H1 (cell line): Measurements from ENCODE around the gene GON4L. TPM values are rescaled to one million over a fixed set of nuclear protein-coding genes. Genes with fewer than 3 reads are reported as not detected.

Experiments
- CTCF ChIA-PET: fragments of 300-600 bp; sonication (Branson Sonifier 250); formaldehyde crosslinking; loops from one replicate; lab custom pipeline; 2021; ENCODE audit not compliant: partially characterized antibody; lab: Charles Lee
- POLR2A ChIA-PET: fragments of 300-600 bp; sonication (Branson Sonifier 250); formaldehyde crosslinking; loops from one replicate; lab custom pipeline; 2021; ENCODE audit warnings: inconsistent platforms; ENCODE audit not compliant: partially characterized antibody; lab: Charles Lee
- DNase-seq, 2 experiments: peaks; one replicate each; pipeline versions ENCODE4 v3.0.0 to v3.0.0-alpha.2; 2010 to 2022; ENCODE audit warnings: low spot score in 2 of 2, low read depth in 1 of 2, mixed read lengths in 1 of 2
- FAIRE-seq: peaks from 2 replicates; lab custom pipeline; 2011; peaks lifted over from hg19 to GRCh38; lab: Jason Lieb, UNC
- H2AFZ ChIP-seq: 2 replicates; pipeline ENCODE4 v1.8.1; 2012; ENCODE audit warnings: low read length, inconsistent platforms
- H2AK5ac ChIP-seq: 2 replicates; pipeline ENCODE4 v1.6.1; 2013; ENCODE audit warnings: low read depth, low read length
- H2BK120ac ChIP-seq: replicated peaks from 2 replicates; pipeline ENCODE3; 2013; ENCODE audit warnings: low read depth, low read length, inconsistent platforms
- H2BK12ac ChIP-seq: 2 replicates; pipeline ENCODE4 v1.6.1; 2013; ENCODE audit warnings: low read depth, low read length
- H2BK15ac ChIP-seq: 2 replicates; pipeline ENCODE4 v1.6.1; 2013; ENCODE audit warnings: low read length
- H2BK20ac ChIP-seq: 2 replicates; pipeline ENCODE4 v1.6.1; 2013; ENCODE audit warnings: low read length
- H2BK5ac ChIP-seq: 2 replicates; pipeline ENCODE4 v1.6.1; 2013; ENCODE audit warnings: low read depth, low read length
- H3K14ac ChIP-seq: 2 replicates; pipeline ENCODE4 v1.6.1; 2013; ENCODE audit warnings: inconsistent platforms; ENCODE audit not compliant: insufficient read length
- H3K18ac ChIP-seq: 2 replicates; pipeline ENCODE4 v1.6.1; 2013; ENCODE audit warnings: low read length; ENCODE audit errors: extremely low read depth
- H3K23ac ChIP-seq: 2 replicates; pipeline ENCODE4 v1.6.1; 2013; ENCODE audit warnings: inconsistent platforms; ENCODE audit not compliant: insufficient read length
- H3K23me2 ChIP-seq: 2 replicates; pipeline ENCODE4 v1.6.1; 2013; ENCODE audit warnings: low read depth, low read length
- H3K27ac ChIP-seq: 2 replicates; pipeline ENCODE4 v1.6.1; 2011; ENCODE audit warnings: low read depth, low read length, inconsistent platforms
- H3K27me3 ChIP-seq, 4 experiments: replicated peaks in 1 of 4; 1 replicate in 1 of 4; 2 replicates in 3 of 4; pipeline versions ENCODE4 v1.6.1 to v1.8.1; 2011 to 2013; ENCODE audit warnings: low read length in 3 of 4, mild to moderate bottlenecking in 3 of 4, inconsistent platforms in 2 of 4, mixed read lengths in 2 of 4, moderate library complexity in 1 of 4; ENCODE audit not compliant: control insufficient read depth in 3 of 4, insufficient read depth in 3 of 4; ENCODE audit errors: extremely low read depth in 1 of 4
- H3K36me3 ChIP-seq, 4 experiments: 2 replicates each; pipeline versions ENCODE4 v1.6.1 to v1.8.1; 2011 to 2013; ENCODE audit warnings: mild to moderate bottlenecking in 4 of 4, low read length in 3 of 4, moderate library complexity in 2 of 4, control low read depth in 1 of 4, inconsistent platforms in 1 of 4; ENCODE audit not compliant: insufficient read depth in 4 of 4, control insufficient read depth in 2 of 4
- H3K4ac ChIP-seq: replicated peaks from 2 replicates; pipeline ENCODE3; 2013; ENCODE audit warnings: low read length, low read depth, mixed read lengths, inconsistent platforms; ENCODE audit not compliant: insufficient read length
- H3K4me1 ChIP-seq, 4 experiments: replicated peaks in 1 of 4; 1 replicate in 1 of 4; 2 replicates in 3 of 4; pipeline versions ENCODE4 v1.6.1 to v1.8.1; 2011 to 2013; ENCODE audit warnings: low read length in 3 of 4, inconsistent platforms in 2 of 4, mixed read lengths in 1 of 4; ENCODE audit not compliant: insufficient read depth in 4 of 4, control insufficient read depth in 3 of 4
- H3K4me2 ChIP-seq, 2 experiments: 2 replicates each; pipeline versions ENCODE4 v1.6.1 to v1.8.1; 2011 to 2013; ENCODE audit warnings: low read depth in 2 of 2, low read length in 2 of 2, control low read depth in 1 of 2, inconsistent platforms in 1 of 2, mild to moderate bottlenecking in 1 of 2; ENCODE audit not compliant: insufficient read depth in 1 of 2
- H3K4me3 ChIP-seq, 4 experiments: fragments of 200-600, 300-600 bp in 1 of 4; sonication (generic), shearing (Covaris generic), sonication (Bioruptor Twin) in 1 of 4; 2 replicates each; pipeline versions ENCODE4 v1.5.1 to v1.8.1; 2011 to 2016; ENCODE audit warnings: low read length in 4 of 4, low read depth in 3 of 4, control low read depth in 2 of 4, inconsistent platforms in 2 of 4, mild to moderate bottlenecking in 2 of 4, mixed read lengths in 1 of 4, moderate library complexity in 1 of 4; ENCODE audit not compliant: insufficient read depth in 2 of 4; ENCODE audit errors: extremely low read depth in 1 of 4
- H3K56ac ChIP-seq: replicated peaks from 2 replicates; pipeline ENCODE3; 2013; ENCODE audit warnings: low read depth, mild to moderate bottlenecking, mixed read lengths, low read length, inconsistent platforms; ENCODE audit not compliant: insufficient read length
- H3K79me1 ChIP-seq: 2 replicates; pipeline ENCODE4 v1.6.1; 2013; ENCODE audit warnings: low read depth, low read length, control low read depth
- H3K79me2 ChIP-seq, 2 experiments: 2 replicates each; pipeline versions ENCODE4 v1.6.1 to v1.8.1; 2012 to 2013; ENCODE audit warnings: low read length in 2 of 2, mild to moderate bottlenecking in 2 of 2, inconsistent platforms in 1 of 2; ENCODE audit not compliant: insufficient read depth in 2 of 2, control insufficient read depth in 1 of 2
- H3K9ac ChIP-seq, 4 experiments: replicated peaks in 1 of 4; 1 replicate in 1 of 4; 2 replicates in 3 of 4; pipeline versions ENCODE4 v1.6.1 to v1.8.1; 2011 to 2013; ENCODE audit warnings: low read depth in 3 of 4, low read length in 3 of 4, control low read depth in 2 of 4, mild to moderate bottlenecking in 2 of 4, moderate library complexity in 2 of 4, inconsistent platforms in 1 of 4; ENCODE audit errors: extremely low read depth in 1 of 4
- H3K9me3 ChIP-seq, 2 experiments: 2 replicates each; pipeline versions ENCODE4 v1.6.1 to v1.8.1; 2012 to 2013; ENCODE audit warnings: mild to moderate bottlenecking in 2 of 2, moderate library complexity in 2 of 2, control low read depth in 1 of 2, inconsistent platforms in 1 of 2, low read depth in 1 of 2, low read length in 1 of 2, mixed read lengths in 1 of 2; ENCODE audit not compliant: insufficient read depth in 2 of 2
- H4K20me1 ChIP-seq, 2 experiments: replicated peaks in 1 of 2; 2 replicates each; pipeline versions ENCODE3 to v1.8.1; 2011 to 2013; ENCODE audit warnings: inconsistent platforms in 2 of 2, low read length in 2 of 2, mild to moderate bottlenecking in 1 of 2; ENCODE audit not compliant: insufficient read depth in 2 of 2, control insufficient read depth in 1 of 2
- H4K5ac ChIP-seq: 2 replicates; pipeline ENCODE4 v1.6.1; 2013; ENCODE audit warnings: low read length, low read depth, mixed read lengths, inconsistent platforms; ENCODE audit not compliant: insufficient read length
- H4K8ac ChIP-seq: 2 replicates; pipeline ENCODE4 v1.8.0; 2013; ENCODE audit warnings: mild to moderate bottlenecking, moderate library complexity, low read length, inconsistent platforms; ENCODE audit not compliant: insufficient read depth; ENCODE audit errors: extremely low read depth
- H4K91ac ChIP-seq: replicated peaks from 2 replicates; pipeline ENCODE3; 2013; ENCODE audit warnings: low read length, mixed read lengths, inconsistent platforms; ENCODE audit not compliant: insufficient read length
- FOSL1 ChIP-seq: IDR thresholded peaks from 2 replicates; pipeline ENCODE4 v1.6.1; 2011; ENCODE audit warnings: mild to moderate bottlenecking, low read depth, low read length, moderate library complexity; ENCODE audit not compliant: insufficient read depth
- POU5F1 ChIP-seq: IDR thresholded peaks from 2 replicates; pipeline ENCODE4 v1.6.1; 2011; ENCODE audit warnings: low read depth, mild to moderate bottlenecking, low read length, moderate library complexity
- TBP ChIP-seq: IDR thresholded peaks from 2 replicates; pipeline ENCODE4 v1.6.1; 2011; ENCODE audit warnings: low read depth, low read length, improper control_type of control experiment
- WGBS, 2 experiments: shearing (Covaris generic) in 1 of 2; methylation state at CpG; one replicate each; pipeline versions ENCODE4 v1.1.6 to v1.1.7; 2013 to 2015; ENCODE audit warnings: low lambda C conversion rate in 2 of 2, mixed read lengths in 2 of 2, inconsistent platforms in 1 of 2, low coverage in 1 of 2, missing lambda C conversion rate in 1 of 2; ENCODE audit not compliant: insufficient replicate concordance in 2 of 2, insufficient coverage in 1 of 2, insufficient read length in 1 of 2; ENCODE audit errors: extremely low coverage in 1 of 2, missing lambda C conversion rate in 1 of 2; 5-methylcytosine and 5-hydroxymethylcytosine counted together
- polyA plus RNA-seq, 7 experiments: library from polyadenylated mRNA; depleted of rRNA in 3 of 7; stranded (reverse) in 5 of 7; unstranded in 2 of 7; fragments of >200 nt in 5 of 7; fragments of 200-250 nt in 2 of 7; gene quantifications; 1 replicate in 5 of 7; 2 replicates in 1 of 7; 4 replicates in 1 of 7; pipeline versions ENCODE4 v1.2.1 to v1.2.3, GENCODE V29; 2011 to 2013; ENCODE audit warnings: missing spikeins in 2 of 7, mixed read lengths in 2 of 7
- total RNA-seq: library from RNA; stranded (reverse); fragmentation: NEBNext Ultra II Directional; extraction: Animal tissue kit (Norgen Biotek cat#: 25700); gene quantifications from 2 replicates; pipeline ENCODE4 v1.2.1, GENCODE V29; 2021

The GON4L gene
- total and polyA plus RNA-seq, 2 of the 8 experiments (the other 6 are each of a cell fraction or from before 2014, with no cell fraction given): 26.2 to 52.1 TPM

- FAIRE-seq: no peak
- Histone ChIP-seq H2BK5ac (no peak overlapping the region), H3K27me3 (no peaks in the 10 kb centered on the region), H4K91ac (no peak overlapping the region), H3K56ac (no peak overlapping the region), H4K8ac (no peak overlapping the region), H3K4me2 (no peak overlapping the region), H2BK120ac (no peak overlapping the region), H2AFZ (no peak overlapping the region), H2AK5ac (no peak overlapping the region), H3K4me3 (no peak overlapping the region)
- WGBS, 2 experiments: 89% methylated on average over 10 of the region's 10 CpGs; no CpG with 5 or more reads in 1 of the 2 experiments
- POLR2A ChIA-PET: interaction anchor here (0.6 to 1.0 kb wide), 3 partner anchors 16 to 355 kb away, joined by 3 read pairs; no protein-coding TSS in a partner anchor
- TF ChIP-seq POU5F1 (no peak), TBP (no peak), FOSL1 (no peak)
- TF ChIP-seq, all 59 proteins: peak for 0
- H3K23me2 ChIP-seq: 0 out of 2 replicates have a peak, but pooled peaks cover 2% of the 10 kb centered on the region
- H3K14ac ChIP-seq: no peak overlapping the region
- no peaks in the 10 kb centered on the region for H3K79me2 ChIP-seq
- no peak overlapping the region for H3K23ac ChIP-seq
- no peak overlapping the region for H2BK12ac ChIP-seq
- no peak overlapping the region for H2BK15ac ChIP-seq
- no peak overlapping the region for H3K4ac ChIP-seq
- no peak overlapping the region for H2BK20ac ChIP-seq
- no peak overlapping the region for H3K18ac ChIP-seq
- peaks cover 0 to 1% of the 10 kb centered on the region in 2 experiments for H4K20me1 ChIP-seq
- no peak overlapping the region for H3K9ac ChIP-seq
- no peak overlapping the region for H3K27ac ChIP-seq
- H3K79me1 ChIP-seq: no peaks in the 10 kb centered on the region
- H3K36me3 ChIP-seq: peaks cover 2 to 20% (median 15%) of the 10 kb centered on the region in 4 experiments; a peak in 7 of 8 replicates
- H4K5ac ChIP-seq: no peak overlapping the region
- H3K4me1 ChIP-seq: no peaks in the 10 kb centered on the region
- no peaks in the 10 kb centered on the region for H3K9me3 ChIP-seq
- CTCF ChIA-PET: interaction anchor here (0.6 to 2.7 kb wide), 4 partner anchors 8 to 565 kb away, joined by 4 to 9 read pairs (median 5); no protein-coding TSS in a partner anchor
- DNase-seq: no peak
Measured at GRCh38 chr1:155741908-155742307, 115.1 kb downstream of the GON4L start.
